Upper lobe of right lung (tissue), 1 donor: Measurements from ENCODE around the gene AMBP. TPM values are rescaled to one million over a fixed set of nuclear protein-coding genes. Genes with fewer than 3 reads are reported as not detected.

ENCODE experiments used
- ATAC-seq: fragments of 200-7000 bp; cut with Tn5 transposase; one replicate; pipeline ENCODE4 v1.9.1; 2020; ENCODE audit warnings: mild to moderate bottlenecking, moderate library complexity
- DNase-seq: peaks from one replicate; pipeline ENCODE4 v3.0.0-alpha.2; 2020
- H3K27ac ChIP-seq: fragments of 200-600 bp; one replicate; pipeline ENCODE4 v1.8.0; 2022
- H3K27me3 ChIP-seq: fragments of 200-600 bp; one replicate; pipeline ENCODE4 v1.8.0; 2022; ENCODE audit warnings: mild to moderate bottlenecking
- H3K36me3 ChIP-seq: fragments of 200-600 bp; one replicate; pipeline ENCODE4 v1.8.0; 2022
- H3K4me1 ChIP-seq: fragments of 200-600 bp; one replicate; pipeline ENCODE4 v1.8.0; 2022
- H3K4me3 ChIP-seq: fragments of 200-600 bp; one replicate; pipeline ENCODE4 v1.8.0; 2022; ENCODE audit warnings: mild to moderate bottlenecking
- H3K9me3 ChIP-seq: fragments of 200-600 bp; one replicate; pipeline ENCODE4 v1.8.0; 2022
- intact Hi-C: fragments of 100-400 bp; cut with DNase I; formaldehyde crosslinking; loops from one replicate; pipeline ENCODE4 v1.11.0; 2022
- total RNA-seq: library from RNA; stranded (reverse); fragmentation: NEBNext Ultra II Directional; extraction: Animal tissue kit (Norgen Biotek cat#: 25700); gene quantifications from one replicate; pipeline ENCODE4 v1.2.1, GENCODE V29; 2021
- TF ChIP-seq, protein P1 (sequence below): fragments of 200-600 bp; IDR thresholded peaks from one replicate; pipeline ENCODE4 v1.8.0; 2022; ENCODE audit warnings: antibody characterized with exemption
- donor health status: DM: no; HTN: yes; CAD: no; lungs with severe emphysema.

The AMBP gene
- total RNA-seq, 1 donor from 2014 or later: 0.67 TPM

DNA sequence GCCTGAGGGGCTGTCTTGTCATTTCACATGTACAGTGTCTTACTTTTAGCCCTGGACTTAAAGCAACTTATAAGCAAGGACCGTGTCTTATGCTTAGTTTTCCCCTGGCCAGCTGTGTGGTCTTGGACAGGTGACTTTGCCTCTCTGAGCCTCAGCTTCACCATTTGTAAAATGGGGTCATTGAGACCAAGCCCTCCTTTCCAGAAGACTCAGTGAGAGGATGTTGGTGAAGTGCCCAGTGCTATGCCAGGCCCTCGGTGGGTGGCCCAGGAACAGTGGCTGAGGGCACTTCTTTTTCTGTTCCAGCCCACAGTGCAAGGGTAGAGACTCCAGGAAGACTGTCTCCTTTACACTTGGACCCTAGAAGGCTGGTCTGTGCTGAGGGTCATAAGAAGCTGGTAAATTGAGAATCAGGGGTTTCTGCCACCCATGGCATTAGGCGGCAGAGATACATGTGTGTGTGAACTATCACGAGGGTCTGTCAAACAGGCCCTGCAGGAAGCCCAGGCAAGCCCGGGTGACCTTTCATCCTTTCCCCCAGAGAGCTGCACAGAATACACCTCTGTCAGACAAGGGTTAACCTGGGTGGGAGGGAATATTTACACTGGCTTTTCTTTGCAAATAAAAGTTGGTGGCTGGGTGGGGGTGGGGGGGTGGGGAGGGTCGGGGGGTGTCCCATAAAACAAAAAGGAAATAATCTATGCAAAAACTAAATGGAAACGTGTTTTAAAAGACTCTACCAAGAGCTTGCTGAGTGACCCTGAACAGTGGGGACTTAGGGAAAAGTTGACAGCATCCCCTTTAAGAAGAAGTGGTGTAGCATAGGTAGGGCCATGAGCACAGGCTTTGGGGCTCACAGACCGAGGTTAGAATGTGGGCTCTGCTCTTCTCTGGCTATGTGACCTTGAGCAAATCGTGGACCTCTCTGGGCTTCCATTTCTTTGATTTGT, 41.4 kb upstream of the AMBP start:
- Histone ChIP-seq H3K9me3 (no peaks in the 10 kb centered on the region), H3K36me3 (no peaks in the 10 kb centered on the region), H3K4me1 (peaks cover 6% of the 10 kb centered on the region), H3K27ac (no peak overlapping the region), H3K4me3 (no peak overlapping the region), H3K27me3 (no peaks in the 10 kb centered on the region)
- TF ChIP-seq, protein P1, sequence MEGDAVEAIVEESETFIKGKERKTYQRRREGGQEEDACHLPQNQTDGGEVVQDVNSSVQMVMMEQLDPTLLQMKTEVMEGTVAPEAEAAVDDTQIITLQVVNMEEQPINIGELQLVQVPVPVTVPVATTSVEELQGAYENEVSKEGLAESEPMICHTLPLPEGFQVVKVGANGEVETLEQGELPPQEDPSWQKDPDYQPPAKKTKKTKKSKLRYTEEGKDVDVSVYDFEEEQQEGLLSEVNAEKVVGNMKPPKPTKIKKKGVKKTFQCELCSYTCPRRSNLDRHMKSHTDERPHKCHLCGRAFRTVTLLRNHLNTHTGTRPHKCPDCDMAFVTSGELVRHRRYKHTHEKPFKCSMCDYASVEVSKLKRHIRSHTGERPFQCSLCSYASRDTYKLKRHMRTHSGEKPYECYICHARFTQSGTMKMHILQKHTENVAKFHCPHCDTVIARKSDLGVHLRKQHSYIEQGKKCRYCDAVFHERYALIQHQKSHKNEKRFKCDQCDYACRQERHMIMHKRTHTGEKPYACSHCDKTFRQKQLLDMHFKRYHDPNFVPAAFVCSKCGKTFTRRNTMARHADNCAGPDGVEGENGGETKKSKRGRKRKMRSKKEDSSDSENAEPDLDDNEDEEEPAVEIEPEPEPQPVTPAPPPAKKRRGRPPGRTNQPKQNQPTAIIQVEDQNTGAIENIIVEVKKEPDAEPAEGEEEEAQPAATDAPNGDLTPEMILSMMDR: no peak
- DNase-seq (peak; percentile 37), ATAC-seq (no peak)
- intact Hi-C loops: no loop called here

DNA sequence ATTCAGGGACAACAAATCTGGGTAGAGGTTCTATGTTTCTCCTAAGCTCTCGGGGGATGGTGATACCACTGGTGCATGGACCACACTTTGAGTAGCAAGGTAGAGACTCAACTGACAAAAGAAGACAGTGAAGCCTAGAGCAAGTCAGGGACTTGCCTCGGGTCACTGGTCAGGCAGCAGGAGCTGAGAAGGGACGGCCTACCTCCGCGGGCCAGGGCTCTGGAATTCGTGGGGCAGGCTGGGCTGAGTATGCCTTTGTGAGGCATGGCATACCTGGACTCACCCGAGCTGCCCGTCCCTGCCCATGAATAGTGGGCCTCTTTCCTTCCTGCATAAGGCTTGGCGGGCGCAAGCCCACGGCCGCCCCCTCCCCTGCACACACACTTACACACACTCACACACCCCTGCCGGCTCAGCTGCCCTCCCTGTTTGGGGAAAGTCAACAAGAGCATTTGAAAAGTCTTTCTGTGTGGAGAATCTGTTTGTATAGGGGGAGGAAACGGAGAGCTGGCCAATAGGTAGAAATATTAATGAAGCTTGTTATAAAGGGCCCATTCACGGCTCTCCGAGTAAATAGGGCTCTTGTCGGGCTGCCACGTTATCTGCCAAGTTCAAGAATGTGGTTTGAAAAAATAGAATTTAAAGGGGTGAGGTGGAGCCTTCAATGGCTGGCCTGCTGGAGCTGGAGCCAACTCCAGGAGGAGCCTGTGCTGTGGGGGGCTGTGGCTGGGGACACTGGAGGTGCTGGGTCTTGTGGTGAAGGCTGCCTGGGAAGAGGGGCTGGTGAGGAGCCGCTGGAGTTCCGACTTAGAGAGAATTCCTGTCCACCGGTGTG, 40.1 kb upstream of the AMBP start:
- ATAC-seq (peak; percentile 79), DNase-seq (peak; percentile 77)
- TF ChIP-seq, protein P1: no peak
- H3K4me1 ChIP-seq: peaks cover 10% of the 10 kb centered on the region
- no peaks in the 10 kb centered on the region for H3K27me3 ChIP-seq
- H3K4me3 ChIP-seq: no peak overlapping the region
- no peaks in the 10 kb centered on the region for H3K36me3 ChIP-seq
- H3K9me3 ChIP-seq: no peaks in the 10 kb centered on the region
- no peak overlapping the region for H3K27ac ChIP-seq
- intact Hi-C loops: no loop called here

DNA sequence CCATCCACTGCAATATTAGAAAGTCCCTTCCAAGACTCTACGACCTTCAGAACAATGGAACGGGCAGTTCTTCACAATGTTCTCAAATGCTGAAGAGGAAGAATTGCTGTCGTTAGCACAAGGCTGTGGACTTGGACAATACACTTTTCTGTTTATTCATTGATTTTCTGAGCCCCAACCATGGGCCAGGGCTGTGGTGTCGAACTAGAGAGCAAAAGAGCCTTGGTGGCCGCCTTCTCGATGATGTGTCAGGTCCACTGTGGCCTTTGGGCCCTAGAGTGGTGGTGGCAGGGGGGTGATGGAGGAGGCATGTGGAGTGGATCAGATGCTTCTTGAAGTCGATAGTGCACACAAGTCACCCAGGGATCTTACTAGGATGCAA, 39.5 kb upstream of the AMBP start:
- H3K4me1 ChIP-seq: peaks cover 10% of the 10 kb centered on the region
- no peaks in the 10 kb centered on the region for H3K9me3 ChIP-seq
- no peaks in the 10 kb centered on the region for H3K27me3 ChIP-seq
- H3K36me3 ChIP-seq: no peaks in the 10 kb centered on the region
- no peak overlapping the region for H3K4me3 ChIP-seq
- intact Hi-C loops: no loop called here
- peak; percentile 44 for DNase-seq
- ATAC-seq: no peak
- TF ChIP-seq, protein P1: no peak
- H3K27ac ChIP-seq: no peak overlapping the region

DNA sequence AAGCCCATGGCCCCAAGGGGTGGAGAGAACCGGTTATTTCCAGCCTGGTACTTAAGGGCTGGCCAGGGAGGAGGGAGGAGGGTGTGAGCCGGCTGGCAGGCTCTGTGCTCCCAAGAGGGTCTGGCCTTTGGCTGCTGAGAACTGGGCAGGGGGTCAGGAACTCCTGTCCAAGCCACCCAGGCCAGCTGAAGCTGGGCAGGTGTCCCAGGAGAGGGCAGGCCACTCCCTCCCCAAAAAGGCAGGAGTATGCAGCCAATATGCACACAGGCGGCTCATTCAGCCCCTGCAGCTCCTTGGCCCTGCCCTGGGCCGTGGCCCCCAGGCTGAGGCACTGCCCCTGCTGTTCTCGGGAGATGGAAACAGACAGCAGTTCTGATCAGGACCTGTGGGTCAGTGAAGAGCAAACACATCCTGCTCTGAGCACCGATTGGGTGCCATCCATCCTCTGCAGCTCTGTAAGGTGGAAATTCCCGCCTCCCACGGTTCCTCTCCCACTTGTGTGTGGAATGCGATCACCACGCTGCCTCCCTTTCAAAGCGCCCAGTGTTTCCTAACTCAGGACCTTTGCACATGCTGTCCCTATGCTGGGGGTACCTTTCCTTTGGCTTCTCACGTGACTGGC, 38.1 kb upstream of the AMBP start:
- intact Hi-C loops: no loop called here
- no peaks in the 10 kb centered on the region for H3K27me3 ChIP-seq
- H3K27ac ChIP-seq: no peak overlapping the region
- H3K36me3 ChIP-seq: no peaks in the 10 kb centered on the region
- H3K4me1 ChIP-seq: peaks cover 10% of the 10 kb centered on the region
- ATAC-seq (no peak), DNase-seq (peak; percentile 58)
- H3K9me3 ChIP-seq: no peaks in the 10 kb centered on the region
- no peak overlapping the region for H3K4me3 ChIP-seq
- TF ChIP-seq, protein P1: no peak

DNA sequence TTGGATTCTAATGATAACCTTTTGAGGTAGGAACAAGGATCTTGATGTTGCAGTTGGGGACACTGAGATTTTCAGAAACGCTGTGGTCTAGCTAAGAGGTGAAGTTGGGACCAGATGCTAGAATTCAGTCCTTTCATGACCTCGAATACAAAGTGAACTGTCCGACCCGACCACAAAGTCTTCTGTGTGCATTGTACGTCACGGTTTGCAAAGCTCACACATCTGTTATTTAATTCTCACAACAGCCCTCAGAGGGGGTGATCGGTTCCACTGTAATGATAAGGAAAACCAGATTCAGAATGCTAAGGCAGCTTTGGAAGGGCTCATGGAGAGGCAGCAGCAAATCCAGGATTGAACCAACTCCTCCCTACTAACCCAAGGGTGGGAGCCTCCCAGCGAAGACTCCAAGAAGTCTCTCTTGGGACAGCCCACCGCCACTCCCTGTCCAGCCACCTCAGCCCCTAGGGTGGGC, 37.6 kb upstream of the AMBP start:
- Histone ChIP-seq H3K27ac (no peak overlapping the region), H3K4me1 (peaks cover 10% of the 10 kb centered on the region), H3K36me3 (no peaks in the 10 kb centered on the region), H3K27me3 (no peaks in the 10 kb centered on the region), H3K9me3 (no peaks in the 10 kb centered on the region), H3K4me3 (no peak overlapping the region)
- DNase-seq: no peak
- ATAC-seq: no peak
- TF ChIP-seq, protein P1: no peak
- intact Hi-C loops: no loop called here
